H9 (cell line): ENCODE results near the gene CCDC137. TPM values are rescaled to one million over a fixed set of nuclear protein-coding genes. Genes with fewer than 3 reads are reported as not detected.

Experiments
- DNase-seq: peaks from one replicate; pipeline ENCODE4 v3.0.0-alpha.2; 2017
- H2AFZ ChIP-seq: one replicate; pipeline ENCODE4 v1.6.1; 2013; ENCODE audit warnings: mild to moderate bottlenecking, low read length, control low read depth, moderate library complexity
- H2AK5ac ChIP-seq: 2 replicates; pipeline ENCODE4 v1.6.1; 2013; ENCODE audit warnings: low read length, control low read depth, mixed read lengths; ENCODE audit not compliant: insufficient read length
- H2BK120ac ChIP-seq: one replicate; pipeline ENCODE4 v1.6.1; 2013; ENCODE audit warnings: low read depth, mild to moderate bottlenecking, low read length, control low read depth, inconsistent platforms; ENCODE audit not compliant: poor library complexity, severe bottlenecking
- H2BK12ac ChIP-seq: 2 replicates; pipeline ENCODE4 v1.6.1; 2013; ENCODE audit warnings: low read length, control low read depth, mixed read lengths, low read depth; ENCODE audit not compliant: insufficient read length
- H2BK15ac ChIP-seq: 2 replicates; pipeline ENCODE4 v1.6.1; 2013; ENCODE audit warnings: low read depth, low read length, control low read depth
- H2BK20ac ChIP-seq: one replicate; pipeline ENCODE4 v1.6.1; 2013; ENCODE audit warnings: low read depth, mild to moderate bottlenecking, low read length, control low read depth, inconsistent platforms; ENCODE audit not compliant: poor library complexity, severe bottlenecking
- H2BK5ac ChIP-seq: 2 replicates; pipeline ENCODE4 v1.6.1; 2013; ENCODE audit warnings: low read length, control low read depth, mixed read lengths; ENCODE audit not compliant: insufficient read length
- H3K14ac ChIP-seq: 2 replicates; pipeline ENCODE4 v1.6.1; 2013; ENCODE audit warnings: low read length, control low read depth; ENCODE audit not compliant: insufficient read depth
- H3K18ac ChIP-seq: 2 replicates; pipeline ENCODE4 v1.6.1; 2013; ENCODE audit warnings: low read depth, mild to moderate bottlenecking, mixed read lengths, low read length, control low read depth; ENCODE audit not compliant: insufficient read length
- H3K23ac ChIP-seq: 2 replicates; pipeline ENCODE4 v1.6.1; 2013; ENCODE audit warnings: low read length, control low read depth, mixed read lengths, low read depth; ENCODE audit not compliant: insufficient read length
- H3K23me2 ChIP-seq: 2 replicates; pipeline ENCODE4 v1.6.1; 2013; ENCODE audit warnings: low read depth, mild to moderate bottlenecking, mixed read lengths, low read length, control low read depth; ENCODE audit not compliant: insufficient read length, poor library complexity, severe bottlenecking
- H3K27ac ChIP-seq: 2 replicates; pipeline ENCODE4 v1.5.1; 2013; ENCODE audit warnings: low read length, control low read depth, mixed read lengths, low read depth; ENCODE audit not compliant: insufficient read length
- H3K27me3 ChIP-seq: 2 replicates; pipeline ENCODE4 v1.6.1; 2013; ENCODE audit warnings: low read length, control low read depth, inconsistent platforms; ENCODE audit not compliant: insufficient read depth
- H3K4ac ChIP-seq: 2 replicates; pipeline ENCODE4 v1.6.1; 2013; ENCODE audit warnings: low read depth, mild to moderate bottlenecking, control low read depth, inconsistent platforms, low read length, moderate library complexity
- H3K4me1 ChIP-seq: 2 replicates; pipeline ENCODE4 v1.6.1; 2013; ENCODE audit warnings: low read length, control low read depth, inconsistent platforms; ENCODE audit not compliant: insufficient read depth
- H3K4me2 ChIP-seq: 2 replicates; pipeline ENCODE4 v1.6.1; 2013; ENCODE audit warnings: low read length, control low read depth, mixed read lengths; ENCODE audit not compliant: insufficient read length, insufficient read depth
- H3K56ac ChIP-seq: 2 replicates; pipeline ENCODE4 v1.6.1; 2013; ENCODE audit warnings: low read depth, mild to moderate bottlenecking, mixed read lengths, low read length, control low read depth; ENCODE audit not compliant: insufficient read length
- H3K79me1 ChIP-seq: 2 replicates; pipeline ENCODE4 v1.6.1; 2013; ENCODE audit warnings: low read depth, mild to moderate bottlenecking, moderate library complexity, low read length, control low read depth, inconsistent platforms; ENCODE audit not compliant: insufficient read depth, poor library complexity, severe bottlenecking
- H3K79me2 ChIP-seq: 2 replicates; pipeline ENCODE4 v1.6.1; 2013; ENCODE audit warnings: low read length, control low read depth, inconsistent platforms; ENCODE audit not compliant: insufficient read depth
- H3K9ac ChIP-seq: 2 replicates; pipeline ENCODE4 v1.6.1; 2013; ENCODE audit warnings: low read length, control low read depth, mixed read lengths; ENCODE audit not compliant: insufficient read length; ENCODE audit errors: extremely low read depth
- H3K9me3 ChIP-seq: one replicate; pipeline ENCODE4 v1.6.1; 2013; ENCODE audit warnings: low read depth, low read length, inconsistent platforms; ENCODE audit not compliant: control insufficient read depth
- H3T11ph ChIP-seq: one replicate; pipeline ENCODE4 v1.6.1; 2013; ENCODE audit warnings: mild to moderate bottlenecking, low read length, control low read depth, inconsistent platforms
- H4K20me1 ChIP-seq: one replicate; pipeline ENCODE4 v1.6.1; 2013; ENCODE audit not compliant: control insufficient read depth, insufficient read length, insufficient read depth
- H4K5ac ChIP-seq: 2 replicates; pipeline ENCODE4 v1.6.1; 2013; ENCODE audit warnings: low read depth, mild to moderate bottlenecking, mixed read lengths, low read length, control low read depth; ENCODE audit not compliant: insufficient read length
- H4K8ac ChIP-seq: replicated peaks from 2 replicates; pipeline ENCODE4 v1.6.1; 2013; ENCODE audit warnings: low read length, control low read depth, mixed read lengths, low read depth; ENCODE audit not compliant: insufficient read length
- H4K91ac ChIP-seq: 2 replicates; pipeline ENCODE4 v1.6.1; 2013; ENCODE audit warnings: low read depth, mild to moderate bottlenecking, moderate library complexity, mixed read lengths, low read length, control low read depth; ENCODE audit not compliant: insufficient read length
- H3K27ac Mint-ChIP-seq, 3 experiments: 2 replicates in 2 of 3; 3 replicates in 1 of 3; pipeline ENCODE4 v1.8.0; 2020 to 2021; ENCODE audit warnings: mixed read lengths in 3 of 3, mild to moderate bottlenecking in 1 of 3, moderate library complexity in 1 of 3
- H3K27me3 Mint-ChIP-seq: 2 replicates; pipeline ENCODE4 v1.8.0; 2021; ENCODE audit warnings: low read depth, mild to moderate bottlenecking, moderate library complexity, mixed read lengths
- H3K36me3 Mint-ChIP-seq, 3 experiments: 2 replicates in 2 of 3; 3 replicates in 1 of 3; pipeline ENCODE4 v1.8.0; 2020 to 2021; ENCODE audit warnings: low read depth in 3 of 3, mixed read lengths in 3 of 3; ENCODE audit not compliant: insufficient read depth in 1 of 3
- H3K4me1 Mint-ChIP-seq, 2 experiments: 2 replicates each; pipeline ENCODE4 v1.8.0; 2020; ENCODE audit warnings: mixed read lengths in 2 of 2
- H3K4me3 Mint-ChIP-seq, 2 experiments: 2 replicates in 1 of 2; 3 replicates in 1 of 2; pipeline ENCODE4 v1.8.0; 2020 to 2021; ENCODE audit warnings: mild to moderate bottlenecking in 2 of 2, mixed read lengths in 2 of 2, moderate library complexity in 1 of 2
- H3K9me3 Mint-ChIP-seq, 2 experiments: 2 replicates in 1 of 2; 3 replicates in 1 of 2; pipeline ENCODE4 v1.8.0; 2020; ENCODE audit warnings: mild to moderate bottlenecking in 2 of 2, mixed read lengths in 2 of 2, moderate library complexity in 1 of 2
- CTCF ChIP-seq: fragments of 200-600 bp; sonication (generic); conservative IDR thresholded peaks from 3 replicates; pipeline ENCODE4 v1.8.0; 2021; ENCODE audit warnings: antibody characterized with exemption, mild to moderate bottlenecking
- WGBS: extraction: QIAGEN DNeasy Blood & Tissue Kit; methylation state at CpG from one replicate; pipeline ENCODE4 v1.1.7; 2013; ENCODE audit warnings: missing lambda C conversion rate, low lambda C conversion rate, mixed read lengths; ENCODE audit not compliant: insufficient read length; ENCODE audit errors: extremely low coverage; 5-methylcytosine and 5-hydroxymethylcytosine counted together
- total RNA-seq: library from RNA; stranded (reverse); gene quantifications from 2 replicates; pipeline ENCODE4 v1.2.1, GENCODE V29; 2021

The CCDC137 gene
- total RNA-seq, 1 experiment from 2014 or later = 60.8 TPM

GRCh38 chr17:81664051-81664470 is 2.5 kb upstream of the CCDC137 start:
- H3K4me2 ChIP-seq = no peak overlapping the region
- no CpG with 5 or more reads among the region's 7 CpGs for WGBS
- no peak overlapping the region for H2BK12ac ChIP-seq
- Mint-ChIP-seq H3K4me3 (peak overlapping the region in 1 of 2 experiments; percentile 48; a peak in 1 of 5 replicates), H3K36me3 (peaks cover 17 to 31% (median 28%) of the 10 kb centered on the region in 3 experiments; a peak in 6 of 7 replicates), H3K9me3 (no peaks in the 10 kb centered on the region), H3K27me3 (no peaks in the 10 kb centered on the region), H3K27ac (no peak overlapping the region), H3K4me1 (peaks cover 18 to 19% of the 10 kb centered on the region in 2 experiments)
- no peak overlapping the region for H2BK5ac ChIP-seq
- peaks cover 2% of the 10 kb centered on the region; the same call in 1 of the 2 replicates for H3K4me1 ChIP-seq
- H4K20me1 ChIP-seq = no peaks in the 10 kb centered on the region
- H4K91ac ChIP-seq = no peak overlapping the region
- no peak overlapping the region for H4K5ac ChIP-seq
- no peak overlapping the region for H3K56ac ChIP-seq
- no peak overlapping the region for H3K18ac ChIP-seq
- H3K23ac ChIP-seq = no peak overlapping the region
- peaks cover 3% of the 10 kb centered on the region for H3K23me2 ChIP-seq
- no peak overlapping the region for H2AFZ ChIP-seq
- no peaks in the 10 kb centered on the region for H3K9me3 ChIP-seq
- H3K27ac ChIP-seq = no peak overlapping the region
- no peak for DNase-seq
- no peak overlapping the region for H2BK120ac ChIP-seq
- H3T11ph ChIP-seq = no peak overlapping the region
- no peak overlapping the region for H3K14ac ChIP-seq
- no peak overlapping the region for H3K9ac ChIP-seq
- no peak overlapping the region for H3K4ac ChIP-seq
- H3K27me3 ChIP-seq = no peaks in the 10 kb centered on the region
- peaks cover 4% of the 10 kb centered on the region for H3K79me1 ChIP-seq
- no peak overlapping the region for H2BK20ac ChIP-seq
- H2AK5ac ChIP-seq = no peak overlapping the region
- H4K8ac ChIP-seq = no peak overlapping the region
- no peak overlapping the region; the same call in 1 of the 2 replicates for H2BK15ac ChIP-seq
- TF ChIP-seq CTCF = no peak
- peaks cover 4% of the 10 kb centered on the region; the same call in 1 of the 2 replicates for H3K79me2 ChIP-seq
